Measurements from ENCODE around the gene THRB.

THRB gene

DNA sequence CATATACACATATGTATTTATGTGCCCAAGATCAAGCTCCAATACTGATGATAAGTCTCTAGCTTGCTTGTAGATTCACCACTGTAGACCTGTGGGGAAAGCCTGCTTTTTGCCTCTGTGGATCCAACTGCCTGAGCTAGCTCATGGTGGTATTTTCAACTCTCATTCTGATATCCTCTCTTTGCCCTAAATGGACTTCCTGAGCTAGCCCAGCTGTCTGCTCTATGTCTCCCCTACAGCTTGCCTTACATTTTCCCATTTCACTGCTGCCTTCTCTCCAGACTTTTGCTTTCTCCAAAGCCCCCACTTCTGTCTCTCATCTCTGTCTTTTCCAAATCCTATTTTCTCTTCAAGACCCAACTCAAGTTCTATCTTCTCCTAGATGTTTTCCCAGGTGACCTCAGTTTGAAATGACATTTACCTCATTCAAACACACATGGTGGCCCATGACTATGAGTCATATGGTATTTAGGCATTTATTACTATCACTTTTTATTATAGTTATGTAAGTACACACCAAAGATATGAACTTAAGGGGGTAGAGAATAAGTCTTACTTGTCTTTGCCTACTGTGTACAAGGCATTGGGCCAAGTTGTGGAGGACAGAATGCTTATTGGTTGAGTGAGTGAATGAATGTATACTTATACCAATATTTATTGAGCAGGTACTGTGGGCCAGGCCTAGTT lies 357.9 kb downstream of the THRB start:
- no peak for TF ChIP-seq POLR2AphosphoS5 (IDR thresholded peaks at IDR 0.05; ENCODE audit: low read depth, low read length)
- TF ChIP-seq POU2F2 (IDR thresholded peaks at IDR 0.05; ENCODE audit: low read depth, low read length): no peak
- TF ChIP-seq POLR2A (IDR thresholded peaks at IDR 0.05; ENCODE audit: low read depth, low read length): no peak
- no peak for TF ChIP-seq SPI1 (IDR thresholded peaks at IDR 0.05; ENCODE audit: low read depth, low read length)
- TF ChIP-seq PAX5 (IDR thresholded peaks at IDR 0.05; ENCODE audit: insufficient read depth, low read length, severe bottlenecking): no peak
- no peak for TF ChIP-seq TAF1 (IDR thresholded peaks at IDR 0.05; ENCODE audit: low read depth, low read length)
- no peak for FAIRE-seq
- DNase-seq (ENCODE audit: insufficient read length, low spot score): no peak

- FAIRE-seq (no peak), DNase-seq (ENCODE audit: insufficient read length, low spot score) (no peak)
- no peak for TF ChIP-seq TAF1 (IDR thresholded peaks at IDR 0.05; ENCODE audit: low read depth, low read length)
- TF ChIP-seq POLR2AphosphoS5 (IDR thresholded peaks at IDR 0.05; ENCODE audit: low read depth, low read length): no peak
- no peak for TF ChIP-seq SPI1 (IDR thresholded peaks at IDR 0.05; ENCODE audit: low read depth, low read length)
- no peak for TF ChIP-seq POU2F2 (IDR thresholded peaks at IDR 0.05; ENCODE audit: low read depth, low read length)
- no peak for TF ChIP-seq PAX5 (IDR thresholded peaks at IDR 0.05; ENCODE audit: insufficient read depth, low read length, severe bottlenecking)
Measured at GRCh38 chr3:24135280-24135679, 359.4 kb downstream of the THRB start.

DNA sequence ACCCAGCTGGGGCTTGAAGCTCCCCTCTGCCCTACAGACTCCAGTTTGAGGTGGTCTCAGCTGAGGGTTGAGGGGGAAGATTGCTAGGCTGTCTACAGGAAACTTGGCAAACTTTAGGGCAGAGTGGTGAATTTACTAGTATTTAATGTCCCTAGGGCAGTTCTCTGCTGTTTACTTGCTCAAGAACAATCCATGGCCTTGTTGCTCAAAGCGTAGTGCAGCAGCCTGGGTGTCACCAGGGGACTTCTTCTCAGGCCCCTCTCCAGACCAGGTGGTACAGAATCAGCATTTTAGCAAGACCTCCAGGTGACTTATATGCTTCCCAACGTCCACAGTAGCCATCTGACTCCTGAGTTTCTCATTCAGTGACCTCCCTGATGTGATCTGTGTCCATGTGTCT lies 360.7 kb downstream of the THRB start:
- FAIRE-seq (no peak), DNase-seq (ENCODE audit: insufficient read length, low spot score) (no peak)
- no peak for TF ChIP-seq POLR2AphosphoS5 (IDR thresholded peaks at IDR 0.05; ENCODE audit: low read depth, low read length)
- TF ChIP-seq SPI1 (IDR thresholded peaks at IDR 0.05; ENCODE audit: low read depth, low read length): no peak

- TF ChIP-seq PAX5 (IDR thresholded peaks at IDR 0.05; ENCODE audit: insufficient read depth, low read length, severe bottlenecking) (no peak), POU2F2 (IDR thresholded peaks at IDR 0.05; ENCODE audit: low read depth, low read length) (no peak), TAF1 (IDR thresholded peaks at IDR 0.05; ENCODE audit: low read depth, low read length) (no peak), SPI1 (IDR thresholded peaks at IDR 0.05; ENCODE audit: low read depth, low read length) (no peak), POLR2AphosphoS5 (IDR thresholded peaks at IDR 0.05; ENCODE audit: low read depth, low read length) (no peak), POLR2A (IDR thresholded peaks at IDR 0.05; ENCODE audit: low read depth, low read length) (no peak)
- DNase-seq (ENCODE audit: insufficient read length, low spot score) (no peak), FAIRE-seq (no peak)
Measured at GRCh38 chr3:24133436-24133835, 361.2 kb downstream of the THRB start.

DNA sequence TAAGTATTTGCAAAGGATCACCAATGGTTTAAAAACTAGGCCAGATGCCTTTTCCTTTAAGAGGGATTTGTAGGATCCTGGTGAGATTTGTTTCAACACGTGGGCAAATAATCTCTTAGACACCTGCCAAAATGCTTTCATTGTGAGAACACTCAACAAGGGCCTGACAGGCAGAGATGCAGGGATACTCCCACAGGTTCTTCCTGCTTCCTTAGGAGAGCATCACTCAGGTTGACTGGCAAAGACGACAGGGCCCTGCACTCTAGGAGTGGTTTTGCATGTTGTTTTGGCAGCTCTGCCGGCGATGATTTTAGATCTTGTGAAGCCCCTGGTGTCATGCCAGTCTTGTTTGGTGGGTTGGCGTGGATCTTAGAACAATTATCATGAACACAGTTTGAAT lies 365.1 kb downstream of the THRB start:
- no peak for FAIRE-seq

GRCh38 chr3:24128199-24129005 lies 366.2 kb downstream of the THRB start:
- TF ChIP-seq PAX5 (IDR thresholded peaks at IDR 0.05; ENCODE audit: insufficient read depth, low read length, severe bottlenecking) (no peak), POLR2A (IDR thresholded peaks at IDR 0.05; ENCODE audit: low read depth, low read length) (no peak), SPI1 (IDR thresholded peaks at IDR 0.05; ENCODE audit: low read depth, low read length) (no peak), POU2F2 (IDR thresholded peaks at IDR 0.05; ENCODE audit: low read depth, low read length) (no peak), POLR2AphosphoS5 (IDR thresholded peaks at IDR 0.05; ENCODE audit: low read depth, low read length) (no peak), TAF1 (IDR thresholded peaks at IDR 0.05; ENCODE audit: low read depth, low read length) (no peak)
- no peak for FAIRE-seq
- DNase-seq (ENCODE audit: insufficient read length, low spot score): no peak

More for the DNA sequence above, 365.1 kb downstream of the THRB start:
- TF ChIP-seq POLR2AphosphoS5 (IDR thresholded peaks at IDR 0.05; ENCODE audit: low read depth, low read length) (no peak), SPI1 (IDR thresholded peaks at IDR 0.05; ENCODE audit: low read depth, low read length) (no peak), POLR2A (IDR thresholded peaks at IDR 0.05; ENCODE audit: low read depth, low read length) (no peak)
- DNase-seq (ENCODE audit: insufficient read length, low spot score): no peak

DNA sequence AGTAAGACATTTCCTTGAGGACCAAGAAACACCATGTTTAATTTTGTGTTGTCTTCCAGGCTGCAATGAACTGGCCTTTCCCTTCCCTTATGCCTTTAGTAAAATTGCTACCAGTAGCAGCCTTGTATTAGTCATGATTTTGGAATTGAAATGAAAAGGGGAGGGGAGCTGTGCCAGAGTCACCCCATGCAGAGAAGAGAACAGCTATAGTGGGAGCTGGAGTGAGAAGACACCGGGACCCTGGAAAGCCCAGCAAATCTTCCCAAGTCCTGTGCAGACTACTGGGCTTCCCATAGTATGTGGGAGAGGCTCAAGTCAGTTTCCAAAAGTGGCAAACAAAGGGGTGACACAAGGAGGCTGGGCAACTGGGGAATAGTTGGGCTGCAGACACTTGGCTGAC lies 371.1 kb downstream of the THRB start:
- no peak for FAIRE-seq
- no peak for DNase-seq (ENCODE audit: insufficient read length, low spot score)
- TF ChIP-seq POU2F2 (IDR thresholded peaks at IDR 0.05; ENCODE audit: low read depth, low read length) (no peak), PAX5 (IDR thresholded peaks at IDR 0.05; ENCODE audit: insufficient read depth, low read length, severe bottlenecking) (no peak), TAF1 (IDR thresholded peaks at IDR 0.05; ENCODE audit: low read depth, low read length) (no peak), POLR2A (IDR thresholded peaks at IDR 0.05; ENCODE audit: low read depth, low read length) (no peak), SPI1 (IDR thresholded peaks at IDR 0.05; ENCODE audit: low read depth, low read length) (no peak), POLR2AphosphoS5 (IDR thresholded peaks at IDR 0.05; ENCODE audit: low read depth, low read length) (no peak)

GRCh38 chr3:24120434-24120833 lies 374.2 kb downstream of the THRB start:
- no peak for TF ChIP-seq POU2F2 (IDR thresholded peaks at IDR 0.05; ENCODE audit: low read depth, low read length)
- TF ChIP-seq POLR2AphosphoS5 (IDR thresholded peaks at IDR 0.05; ENCODE audit: low read depth, low read length): no peak
- TF ChIP-seq TAF1 (IDR thresholded peaks at IDR 0.05; ENCODE audit: low read depth, low read length): no peak
- no peak for TF ChIP-seq POLR2A (IDR thresholded peaks at IDR 0.05; ENCODE audit: low read depth, low read length)
- TF ChIP-seq SPI1 (IDR thresholded peaks at IDR 0.05; ENCODE audit: low read depth, low read length): no peak
- TF ChIP-seq PAX5 (IDR thresholded peaks at IDR 0.05; ENCODE audit: insufficient read depth, low read length, severe bottlenecking): no peak
- FAIRE-seq (no peak), DNase-seq (ENCODE audit: insufficient read length, low spot score) (no peak)

DNA sequence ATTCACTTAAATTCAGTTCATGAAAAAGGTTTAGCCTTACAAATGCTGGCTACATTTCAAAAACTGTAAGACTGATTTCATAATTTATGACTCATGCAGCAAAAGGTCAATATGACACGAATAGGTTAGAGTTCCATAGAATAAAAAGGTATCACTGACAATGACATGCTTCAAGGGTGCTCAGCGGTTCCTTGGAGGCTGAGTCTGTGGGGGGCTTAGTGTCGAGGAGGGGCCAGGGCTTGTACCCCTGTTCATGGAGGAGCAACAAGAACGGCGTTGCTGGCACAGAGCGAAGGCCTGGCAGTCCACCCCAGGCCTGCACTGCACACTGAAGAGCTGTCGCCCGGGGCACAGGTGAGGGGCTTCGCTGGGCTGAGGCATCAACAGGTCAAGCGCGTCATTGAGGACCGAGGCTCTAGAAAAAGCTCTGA lies 375.3 kb downstream of the THRB start:
- FAIRE-seq (no peak), DNase-seq (ENCODE audit: insufficient read length, low spot score) (no peak)
- TF ChIP-seq POLR2A (IDR thresholded peaks at IDR 0.05; ENCODE audit: low read depth, low read length) (no peak), POU2F2 (IDR thresholded peaks at IDR 0.05; ENCODE audit: low read depth, low read length) (no peak), TAF1 (IDR thresholded peaks at IDR 0.05; ENCODE audit: low read depth, low read length) (no peak), PAX5 (IDR thresholded peaks at IDR 0.05; ENCODE audit: insufficient read depth, low read length, severe bottlenecking) (no peak), POLR2AphosphoS5 (IDR thresholded peaks at IDR 0.05; ENCODE audit: low read depth, low read length) (no peak), SPI1 (IDR thresholded peaks at IDR 0.05; ENCODE audit: low read depth, low read length) (no peak)
